CD14-positive monocyte (primary cell): ENCODE results near the gene TEAD4. TPM values are rescaled to one million over a fixed set of nuclear protein-coding genes. Genes with fewer than 3 reads are reported as not detected.

Experiments
- DNase-seq, 3 donors: peaks; one replicate each; pipeline ENCODE4 v3.0.0-alpha.2; 2011 to 2022
- H2AFZ ChIP-seq: 2 replicates; pipeline ENCODE4 v1.6.0; 2012; ENCODE audit warnings: mild to moderate bottlenecking, low read depth, low read length, inconsistent platforms; ENCODE audit not compliant: insufficient read depth, poor library complexity, severe bottlenecking
- H3K27ac ChIP-seq, 2 donors: 1 replicate in 1 of 2; 2 replicates in 1 of 2; pipeline ENCODE4 v1.5.1; 2012 to 2013; ENCODE audit warnings: low read length in 2 of 2, control low read depth in 1 of 2, inconsistent platforms in 1 of 2, low read depth in 1 of 2, mild to moderate bottlenecking in 1 of 2
- H3K27me3 ChIP-seq, 2 donors: one replicate each; pipeline versions ENCODE4 v1.6.0 to v1.6.1; 2011 to 2013; ENCODE audit warnings: low read length in 2 of 2; ENCODE audit not compliant: control insufficient read depth in 2 of 2, insufficient read depth in 2 of 2
- H3K36me3 ChIP-seq, 2 donors: replicated peaks in 1 of 2; 1 replicate in 1 of 2; 2 replicates in 1 of 2; pipeline versions ENCODE4 v1.5.1 to v1.6.1; 2012 to 2013; ENCODE audit warnings: low read length in 2 of 2, control low read depth in 1 of 2, inconsistent platforms in 1 of 2, mild to moderate bottlenecking in 1 of 2; ENCODE audit not compliant: insufficient read depth in 2 of 2, control insufficient read depth in 1 of 2
- H3K4me1 ChIP-seq, 2 donors: 1 replicate in 1 of 2; 2 replicates in 1 of 2; pipeline versions ENCODE4 v1.5.1 to v1.6.1; 2012 to 2013; ENCODE audit warnings: low read length in 2 of 2, control low read depth in 1 of 2, inconsistent platforms in 1 of 2, mild to moderate bottlenecking in 1 of 2, moderate library complexity in 1 of 2; ENCODE audit not compliant: insufficient read depth in 2 of 2, control insufficient read depth in 1 of 2
- H3K4me2 ChIP-seq: replicated peaks from 2 replicates; pipeline ENCODE3; 2012; ENCODE audit warnings: low read length, moderate library complexity, mild to moderate bottlenecking; ENCODE audit not compliant: poor library complexity, severe bottlenecking; ENCODE audit errors: extremely low read depth
- H3K4me3 ChIP-seq, 3 experiments: fragments of 200-600 bp in 1 of 3; sonication (generic) in 1 of 3; replicated peaks in 1 of 3; 1 replicate in 2 of 3; 2 replicates in 1 of 3; pipeline ENCODE4 v1.5.1; 2011 to 2013; ENCODE audit warnings: low read length in 3 of 3, mild to moderate bottlenecking in 3 of 3, control low read depth in 2 of 3, low read depth in 2 of 3, inconsistent platforms in 1 of 3, moderate library complexity in 1 of 3
- H3K79me2 ChIP-seq: 2 replicates; pipeline ENCODE4 v1.6.0; 2012; ENCODE audit warnings: mild to moderate bottlenecking, control low read depth, inconsistent platforms, low read length, moderate library complexity; ENCODE audit not compliant: insufficient read depth
- H3K9ac ChIP-seq: 2 replicates; pipeline ENCODE4 v1.6.0; 2017; ENCODE audit warnings: low read length, mild to moderate bottlenecking; ENCODE audit not compliant: insufficient read depth, poor library complexity, severe bottlenecking
- H3K9me3 ChIP-seq, 2 donors: replicated peaks in 1 of 2; 1 replicate in 1 of 2; 2 replicates in 1 of 2; pipeline versions ENCODE4 v1.5.1 to v1.6.1; 2012 to 2013; ENCODE audit warnings: low read length in 2 of 2, control low read depth in 1 of 2; ENCODE audit not compliant: control insufficient read depth in 1 of 2, insufficient read depth in 1 of 2
- H4K20me1 ChIP-seq: 2 replicates; pipeline ENCODE4 v1.6.0; 2012; ENCODE audit warnings: mild to moderate bottlenecking, low read length, control low read depth, moderate library complexity; ENCODE audit not compliant: insufficient read depth
- H3K27ac Mint-ChIP-seq, 7 donors: one replicate each; pipeline ENCODE4 v1.8.0; 2020; ENCODE audit warnings: mild to moderate bottlenecking in 7 of 7, mixed read lengths in 7 of 7, moderate library complexity in 6 of 7, inconsistent platforms in 2 of 7
- H3K27me3 Mint-ChIP-seq, 3 donors: one replicate each; pipeline ENCODE4 v1.8.0; 2021 to 2022; ENCODE audit warnings: low read depth in 3 of 3, mild to moderate bottlenecking in 3 of 3, mixed read lengths in 3 of 3, moderate library complexity in 3 of 3, inconsistent platforms in 1 of 3
- H3K36me3 Mint-ChIP-seq, 2 donors: one replicate each; pipeline ENCODE4 v1.8.0; 2020; ENCODE audit warnings: mixed read lengths in 2 of 2, inconsistent platforms in 1 of 2, mild to moderate bottlenecking in 1 of 2
- H3K4me1 Mint-ChIP-seq: one replicate; pipeline ENCODE4 v1.8.0; 2020; ENCODE audit warnings: mild to moderate bottlenecking, mixed read lengths
- H3K4me3 Mint-ChIP-seq, 2 donors: one replicate each; pipeline ENCODE4 v1.8.0; 2020; ENCODE audit warnings: mild to moderate bottlenecking in 2 of 2, mixed read lengths in 2 of 2, moderate library complexity in 1 of 2
- H3K9me3 Mint-ChIP-seq, 7 donors: one replicate each; pipeline ENCODE4 v1.8.0; 2020 to 2022; ENCODE audit warnings: mixed read lengths in 7 of 7, mild to moderate bottlenecking in 6 of 7, moderate library complexity in 6 of 7, inconsistent platforms in 2 of 7
- CTCF ChIP-seq: fragments of 200-600 bp; IDR thresholded peaks from one replicate; pipeline ENCODE4 v1.8.0; 2022; ENCODE audit warnings: antibody characterized with exemption, mild to moderate bottlenecking
- WGBS: methylation state at CpG from one replicate; pipeline ENCODE4 v1.1.5; 2013; ENCODE audit warnings: missing lambda C conversion rate; ENCODE audit not compliant: insufficient coverage; 5-methylcytosine and 5-hydroxymethylcytosine counted together
- intact Hi-C, 2 donors: fragments of 100-400 bp; cut with micrococcal nuclease; formaldehyde crosslinking; loops; one replicate each; pipeline versions ENCODE4 v1.15.0 to v1.15.1; 2023
- polyA plus RNA-seq, 3 donors: library from polyadenylated mRNA; depleted of rRNA in 1 of 3; unstranded in 2 of 3; stranded (reverse) in 1 of 3; fragments of 300-500 nt in 2 of 3; fragments of >200 nt in 1 of 3; fragmentation: Illumina TruSeq in 2 of 3; gene quantifications; 1 replicate in 2 of 3; 2 replicates in 1 of 3; pipeline ENCODE4 v1.2.3, GENCODE V29; 2012 to 2021

TEAD4 gene
- polyA plus RNA-seq, 3 donors: not detected

- no peak overlapping the region for H3K4me3 ChIP-seq
- no peak overlapping the region for H3K4me3 Mint-ChIP-seq
- H3K27me3 ChIP-seq: no peaks in the 10 kb centered on the region
- H3K9ac ChIP-seq: no peak overlapping the region
- H3K27ac ChIP-seq: no peak overlapping the region
- H3K27ac Mint-ChIP-seq: no peak overlapping the region
- H3K36me3 Mint-ChIP-seq: no peaks in the 10 kb centered on the region
- H3K9me3 ChIP-seq: no peaks in the 10 kb centered on the region
- no peak overlapping the region for H2AFZ ChIP-seq
- intact Hi-C loops: no loop called here
- no peak for DNase-seq
- no peak overlapping the region for H3K4me2 ChIP-seq
- H3K9me3 Mint-ChIP-seq: peaks cover 0 to under 1% (median 0%) of the 10 kb centered on the region in 7 donors
- no peaks in the 10 kb centered on the region for H3K4me1 Mint-ChIP-seq
- H3K36me3 ChIP-seq: no peaks in the 10 kb centered on the region
- H4K20me1 ChIP-seq: no peaks in the 10 kb centered on the region
- no peak for TF ChIP-seq CTCF
- no peaks in the 10 kb centered on the region for H3K79me2 ChIP-seq
- H3K27me3 Mint-ChIP-seq: peaks cover 2 to 6% (median 4%) of the 10 kb centered on the region in 3 donors
- WGBS: 98% methylated on average over 5 of the region's 15 CpGs
- no peaks in the 10 kb centered on the region for H3K4me1 ChIP-seq
Observed at GRCh38 chr12:3004655-3005565, 45.7 kb downstream of the TEAD4 start.

DNA sequence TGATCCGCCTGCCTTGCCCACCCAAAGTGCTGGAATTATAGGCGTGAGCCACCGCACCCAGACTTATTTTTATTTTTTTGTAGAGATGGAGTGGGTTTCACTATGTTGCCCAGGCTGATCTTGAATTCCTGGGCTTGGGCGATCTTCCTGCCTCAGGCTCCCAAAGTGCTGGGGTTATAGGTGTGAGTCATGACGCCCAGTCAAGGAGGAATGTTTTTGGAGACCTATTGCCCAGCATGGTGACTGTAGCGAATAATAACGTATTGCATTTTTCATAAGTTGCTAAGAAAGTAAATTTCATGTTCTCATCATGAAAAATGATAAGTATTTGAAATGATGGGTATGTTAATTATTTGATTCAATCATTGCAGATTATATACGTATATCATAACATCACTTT lies 46.5 kb downstream of the TEAD4 start:
- Histone ChIP-seq H3K79me2 (no peaks in the 10 kb centered on the region), H4K20me1 (no peaks in the 10 kb centered on the region), H2AFZ (no peak overlapping the region), H3K27ac (no peak overlapping the region), H3K36me3 (no peaks in the 10 kb centered on the region), H3K9me3 (no peaks in the 10 kb centered on the region), H3K4me3 (no peak overlapping the region), H3K27me3 (no peaks in the 10 kb centered on the region), H3K9ac (no peak overlapping the region), H3K4me1 (no peaks in the 10 kb centered on the region), H3K4me2 (no peak overlapping the region)
- H3K27me3 Mint-ChIP-seq: peaks cover 2 to 6% (median 4%) of the 10 kb centered on the region in 3 donors
- TF ChIP-seq CTCF: no peak
- no peaks in the 10 kb centered on the region for H3K36me3 Mint-ChIP-seq
- H3K4me1 Mint-ChIP-seq: no peaks in the 10 kb centered on the region
- no peak overlapping the region for H3K27ac Mint-ChIP-seq
- H3K4me3 Mint-ChIP-seq: no peak overlapping the region
- intact Hi-C loops: no loop called here
- 94% methylated on average over 4 of the region's 8 CpGs for WGBS
- H3K9me3 Mint-ChIP-seq: peaks cover 0 to 2% (median 0%) of the 10 kb centered on the region in 7 donors
- DNase-seq: no peak
